Measurements from ENCODE around the gene NT5E. TPM values are rescaled to one million over a fixed set of nuclear protein-coding genes. Genes with fewer than 3 reads are reported as not detected.
"Not testable (repeated sequence)": the region's sequence is repeated elsewhere in the genome, so short reads cannot be mapped to it uniquely, and the experiment has no call there.

The NT5E gene
- total RNA-seq, 1 donor from 2014 or later, result 17.1 TPM

DNA sequence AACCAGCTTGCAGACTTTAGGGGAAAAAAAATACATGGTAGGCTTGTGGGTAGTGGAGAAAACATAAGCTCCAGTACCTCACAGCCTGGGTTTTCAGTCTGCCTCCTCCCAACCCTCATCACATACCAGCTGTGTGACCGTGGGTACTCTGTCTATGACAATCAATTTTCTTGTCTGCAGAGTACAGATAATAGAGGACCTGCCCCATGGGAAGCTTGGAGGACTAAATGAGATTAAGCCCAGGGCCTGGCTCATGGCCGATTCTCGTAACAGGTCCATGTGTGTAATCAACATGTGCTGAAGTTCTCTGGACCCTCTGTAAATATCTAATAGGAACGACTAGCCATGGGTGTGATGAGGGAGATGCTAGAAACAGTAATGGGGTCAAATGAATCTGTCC lies 34.0 kb downstream of the NT5E start:
- intact Hi-C loops (cut with micrococcal nuclease), result loop anchor here (1.0 to 5.0 kb wide), 5 partner anchors 23 to 129 kb away; partner anchors contain the start of gene NT5E

DNA sequence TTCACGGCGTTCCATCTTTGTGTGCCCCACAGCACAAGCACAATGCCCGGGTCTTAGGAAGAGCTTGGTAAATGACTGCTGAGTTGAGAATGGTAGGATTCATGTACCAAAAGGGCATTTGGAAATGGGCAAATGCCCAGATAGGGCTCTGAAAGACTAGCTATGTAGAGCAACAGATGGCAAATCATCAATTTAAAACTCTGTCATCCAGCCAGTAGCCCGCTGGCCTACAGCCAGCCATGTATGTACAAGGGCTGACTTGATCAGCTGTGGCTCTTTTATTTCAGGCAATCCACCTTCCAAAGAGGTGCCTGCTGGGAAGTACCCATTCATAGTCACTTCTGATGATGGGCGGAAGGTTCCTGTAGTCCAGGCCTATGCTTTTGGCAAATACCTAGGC lies 35.1 kb downstream of the NT5E start:
- intact Hi-C loops (cut with micrococcal nuclease), result loop anchor here (5.0 kb wide), 1 partner anchor 52 kb away; no protein-coding TSS in a partner anchor

DNA sequence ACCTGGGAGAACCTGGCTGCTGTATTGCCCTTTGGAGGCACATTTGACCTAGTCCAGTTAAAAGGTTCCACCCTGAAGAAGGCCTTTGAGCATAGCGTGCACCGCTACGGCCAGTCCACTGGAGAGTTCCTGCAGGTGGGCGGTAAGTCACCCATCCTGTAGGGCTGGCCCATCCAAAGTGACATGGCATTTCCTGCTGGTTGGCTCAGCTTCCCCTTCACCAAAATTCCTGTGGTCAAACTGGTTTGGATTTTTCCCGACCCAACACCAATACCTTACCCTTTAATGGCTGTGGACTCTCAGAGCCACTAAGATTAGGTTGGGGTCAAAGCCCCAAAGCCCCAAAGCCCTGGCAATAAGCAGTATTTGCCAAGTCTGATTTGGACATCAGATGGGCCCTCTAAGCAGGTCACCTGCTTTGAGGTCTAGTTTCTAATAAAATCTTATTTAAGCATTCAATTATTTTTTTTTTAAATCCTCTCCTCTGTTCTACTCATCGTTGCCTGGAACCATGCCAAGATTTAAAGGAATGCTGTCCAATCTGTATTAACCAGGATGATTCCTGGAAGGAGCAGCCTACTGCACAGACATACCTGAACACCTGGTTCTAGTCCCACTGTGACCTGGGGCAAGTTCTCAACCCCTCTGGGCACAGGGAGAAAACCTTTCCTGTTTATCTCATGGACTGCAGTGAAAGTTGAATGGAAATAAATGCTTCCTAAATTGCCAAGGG lies 40.8 kb downstream of the NT5E start:
- intact Hi-C loops (cut with micrococcal nuclease), result no loop called here

DNA sequence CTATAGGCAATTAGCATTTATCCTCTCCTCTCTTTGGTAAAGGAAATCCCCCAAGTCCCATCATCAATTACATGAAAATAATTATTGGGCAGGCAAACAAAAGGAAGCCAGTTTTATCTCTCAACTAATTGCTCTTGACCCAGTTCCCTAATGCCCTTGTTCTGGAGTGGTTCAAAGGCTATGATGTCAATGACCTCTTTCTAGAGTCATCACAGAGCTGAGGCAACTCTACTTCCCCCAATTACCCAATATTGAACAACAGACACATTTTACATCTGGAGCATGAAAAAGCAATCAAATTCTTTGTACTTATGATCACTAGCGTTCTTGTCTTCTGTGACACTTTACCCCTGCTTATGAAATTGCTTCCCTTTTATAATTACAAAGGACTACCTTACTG lies 43.5 kb downstream of the NT5E start:
- intact Hi-C loops (cut with micrococcal nuclease), result no loop called here

DNA sequence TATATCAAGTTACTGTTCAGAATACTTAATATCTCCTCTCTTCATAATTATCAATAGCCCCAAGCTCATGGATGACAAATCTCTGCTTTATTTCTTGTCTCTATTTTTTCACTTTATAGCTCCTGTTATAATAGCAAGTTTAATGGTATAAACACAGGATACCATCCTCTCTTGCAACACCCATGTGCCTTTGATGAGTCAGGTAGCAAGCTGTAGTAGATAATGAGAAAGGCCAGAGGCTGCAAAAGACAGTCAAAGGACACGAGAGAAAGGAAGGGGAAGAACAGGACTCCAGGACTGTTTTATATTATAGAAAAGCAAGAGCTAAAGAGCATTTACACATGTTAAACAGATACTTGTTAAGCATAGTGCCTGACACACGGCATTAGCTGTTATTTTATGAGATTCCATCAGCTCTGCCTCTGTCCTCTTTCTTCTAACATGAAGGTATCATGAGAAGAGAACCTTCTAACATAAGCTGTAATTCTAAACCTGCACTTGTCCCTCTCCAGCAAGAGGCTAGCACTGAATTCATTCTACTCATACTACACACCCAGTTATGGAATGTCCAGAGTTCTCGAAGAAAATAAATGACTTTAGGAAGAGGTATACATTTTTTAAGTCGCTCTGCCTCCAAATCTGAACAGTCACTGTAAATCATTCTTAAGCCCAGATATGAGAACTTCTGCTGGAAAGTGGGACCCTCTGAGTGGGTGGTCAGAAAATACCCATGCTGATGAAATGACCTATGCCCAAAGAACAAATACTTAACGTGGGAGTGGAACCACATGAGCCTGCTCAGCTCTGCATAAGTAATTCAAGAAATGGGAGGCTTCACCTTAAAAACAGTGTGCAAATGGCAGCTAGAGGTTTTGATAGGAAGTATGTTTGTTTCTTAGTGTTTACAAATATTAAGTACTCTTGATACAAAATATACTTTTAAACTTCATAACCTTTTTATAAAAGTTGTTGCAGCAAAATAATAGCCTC lies 45.0 kb downstream of the NT5E start:
- intact Hi-C loops (cut with micrococcal nuclease), result no loop called here

DNA sequence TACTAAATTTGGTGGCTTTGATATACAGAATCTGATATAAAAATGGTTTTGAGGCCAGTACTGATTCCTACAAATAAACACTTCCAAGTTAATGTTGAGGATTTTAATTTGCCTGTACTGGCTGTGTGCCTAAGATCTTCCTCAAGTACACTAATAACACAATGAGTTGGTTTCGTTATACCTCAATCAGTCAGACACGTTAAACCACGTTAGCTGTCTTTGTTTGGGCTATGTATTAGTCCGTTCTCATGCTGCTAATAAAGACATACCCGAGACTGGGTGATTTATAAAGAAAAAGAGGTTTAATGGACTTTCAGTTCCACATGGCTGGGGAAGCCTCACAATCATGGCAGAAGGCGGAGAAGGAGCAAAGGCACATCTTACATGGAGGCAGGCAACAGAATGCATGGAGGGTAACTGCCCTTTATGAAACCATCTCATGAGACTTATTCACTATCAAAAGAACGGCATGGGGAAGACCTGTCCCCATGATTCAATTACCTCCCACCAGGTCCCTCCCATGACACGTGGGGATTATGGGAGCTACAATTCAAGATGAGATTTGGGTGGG lies 46.2 kb downstream of the NT5E start:
- intact Hi-C loops (cut with micrococcal nuclease), result no loop called here

DNA sequence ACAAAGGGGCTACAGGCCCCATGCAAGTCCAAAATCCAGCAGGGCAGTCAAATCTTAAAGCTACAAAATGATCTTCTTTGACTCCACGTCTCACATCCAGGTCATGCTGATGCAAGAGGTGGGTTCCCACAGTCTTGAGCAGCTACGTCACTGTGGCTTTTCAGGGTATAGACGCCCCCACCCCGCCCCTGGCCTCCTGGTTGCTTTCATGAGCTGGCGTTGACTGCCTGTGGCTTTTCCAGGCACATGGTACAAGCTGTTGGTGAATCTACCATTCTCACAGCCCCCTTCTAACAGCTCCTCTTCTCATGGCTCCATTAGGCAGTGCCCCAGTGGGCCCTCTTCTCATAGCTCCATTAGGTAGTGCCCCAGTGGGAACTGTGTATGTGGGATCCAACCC lies 47.0 kb downstream of the NT5E start:
- intact Hi-C loops (cut with micrococcal nuclease), result no loop called here

DNA sequence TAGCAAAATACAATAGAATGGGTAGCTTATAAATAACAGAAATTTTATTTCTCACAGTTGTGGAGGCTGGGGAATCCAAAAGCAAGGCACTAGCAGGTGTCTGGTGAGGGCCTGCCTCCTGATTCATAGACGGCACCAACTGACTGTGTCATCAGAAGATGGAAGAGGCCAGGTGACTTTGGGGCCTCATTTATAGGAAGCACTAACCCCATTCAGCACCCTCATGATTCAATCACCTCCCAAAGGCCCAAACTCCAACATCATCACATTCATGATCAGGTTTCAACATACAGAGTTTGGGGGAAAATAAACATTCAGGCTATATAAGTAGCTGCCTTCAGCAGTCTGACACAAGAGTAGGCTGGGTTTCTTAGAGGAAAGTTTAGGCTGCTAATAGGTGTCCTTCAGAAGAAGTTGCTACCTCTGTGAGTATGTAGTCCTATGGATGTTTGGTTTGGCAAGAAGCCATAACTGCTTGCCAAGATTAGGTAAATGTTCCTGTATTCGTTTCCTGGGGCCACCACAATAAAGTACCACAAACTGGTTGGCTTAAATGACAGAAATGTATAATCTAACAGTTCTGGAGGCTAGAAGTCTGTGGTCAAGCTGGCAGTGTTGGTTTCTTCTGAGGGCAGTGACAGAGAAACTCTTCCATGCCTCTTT lies 48.8 kb downstream of the NT5E start:
- intact Hi-C loops (cut with micrococcal nuclease), result no loop called here

DNA sequence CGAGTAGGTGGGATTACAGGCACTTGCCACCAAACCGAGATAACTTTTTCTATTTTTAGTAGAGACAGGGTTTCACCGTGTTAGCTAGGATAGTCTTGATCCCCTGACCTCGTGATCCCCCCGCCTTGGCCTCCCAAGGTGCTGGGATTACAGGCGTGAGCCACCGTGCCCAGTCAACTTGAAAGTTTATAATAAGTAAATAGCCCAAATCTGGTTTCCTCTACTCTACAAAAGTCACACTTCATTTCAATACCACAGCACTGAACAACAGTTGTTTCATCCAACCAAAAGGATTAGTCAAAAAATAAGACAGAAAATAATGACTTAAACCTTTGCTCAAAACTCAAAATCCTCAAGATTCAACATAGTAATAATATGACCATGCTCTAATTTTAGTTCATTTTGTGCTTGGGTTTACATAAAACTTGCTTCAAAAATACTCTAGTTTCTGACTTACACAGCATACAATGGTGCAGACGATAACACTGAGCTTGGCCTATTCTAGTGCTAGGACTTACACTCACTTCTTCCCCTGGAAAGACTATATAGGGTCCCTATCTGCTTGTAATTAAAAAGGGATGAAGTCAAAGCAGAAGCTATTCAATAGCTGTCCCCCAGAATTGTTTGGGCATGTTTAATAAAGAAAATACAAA lies 56.7 kb downstream of the NT5E start:
- intact Hi-C loops (cut with micrococcal nuclease), result no loop called here

DNA sequence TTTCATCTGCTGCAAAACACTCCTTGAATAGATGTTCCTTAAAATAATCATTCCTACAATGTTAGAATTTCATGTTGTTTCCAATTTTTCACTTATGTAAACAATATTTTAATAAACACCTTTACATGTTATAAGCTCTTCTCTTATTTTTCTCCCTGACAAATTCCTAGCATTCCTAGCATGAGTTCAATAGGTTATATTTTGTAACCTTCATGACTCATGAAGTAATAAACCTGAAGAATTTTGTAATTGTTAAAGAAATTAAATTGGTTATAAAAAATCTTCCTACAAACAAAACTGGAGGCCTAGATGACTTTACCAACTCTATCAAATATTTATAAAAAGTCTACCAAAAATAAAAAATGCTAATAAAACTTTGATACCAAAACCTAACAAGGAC lies 66.3 kb downstream of the NT5E start:
- intact Hi-C loops (cut with micrococcal nuclease), result no loop called here

DNA sequence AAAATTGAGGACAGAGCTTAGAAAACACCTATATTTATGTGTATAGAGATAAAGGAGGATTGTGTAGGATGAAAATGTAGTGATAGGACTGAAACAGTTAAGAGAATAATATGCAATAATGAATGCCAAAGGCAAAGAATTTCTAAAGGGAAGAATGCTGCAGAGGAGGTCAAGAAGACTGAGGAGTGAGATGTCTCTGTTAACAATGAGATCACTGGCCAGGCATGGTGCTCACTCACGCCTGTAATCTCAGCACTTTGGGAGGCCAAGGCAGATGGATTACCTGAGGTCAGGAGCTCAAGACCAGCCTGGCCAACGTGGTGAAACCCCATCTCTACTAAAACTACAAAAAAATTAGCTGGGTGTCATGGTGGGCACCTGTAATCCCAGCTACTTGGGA lies 74.4 kb downstream of the NT5E start:
- intact Hi-C loops (cut with micrococcal nuclease), result not testable (repeated sequence)

DNA sequence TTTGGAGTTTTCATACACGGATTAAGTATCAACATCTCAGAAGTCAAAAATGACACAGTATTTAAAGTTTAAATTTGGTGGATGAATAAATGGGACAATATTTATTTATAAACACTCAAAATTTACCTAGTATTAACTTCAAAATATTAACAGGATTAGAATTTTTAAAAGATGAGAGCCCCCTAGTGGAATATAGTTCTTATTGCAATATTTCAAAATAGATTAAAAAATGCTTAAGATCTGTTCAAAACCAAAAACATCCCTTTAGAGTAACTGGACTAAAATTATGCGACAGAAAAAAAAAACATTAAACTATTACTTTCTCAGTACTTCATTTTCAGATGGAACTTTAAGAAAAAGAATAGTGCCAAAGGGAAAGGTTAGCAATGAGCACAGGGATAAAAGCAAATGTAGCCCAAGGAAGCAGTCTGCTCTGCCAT lies 87.2 kb downstream of the NT5E start:
- intact Hi-C loops (cut with micrococcal nuclease), result loop anchor here (1.0 to 5.0 kb wide), 2 partner anchors 55 to 182 kb away; no protein-coding TSS in a partner anchor

DNA sequence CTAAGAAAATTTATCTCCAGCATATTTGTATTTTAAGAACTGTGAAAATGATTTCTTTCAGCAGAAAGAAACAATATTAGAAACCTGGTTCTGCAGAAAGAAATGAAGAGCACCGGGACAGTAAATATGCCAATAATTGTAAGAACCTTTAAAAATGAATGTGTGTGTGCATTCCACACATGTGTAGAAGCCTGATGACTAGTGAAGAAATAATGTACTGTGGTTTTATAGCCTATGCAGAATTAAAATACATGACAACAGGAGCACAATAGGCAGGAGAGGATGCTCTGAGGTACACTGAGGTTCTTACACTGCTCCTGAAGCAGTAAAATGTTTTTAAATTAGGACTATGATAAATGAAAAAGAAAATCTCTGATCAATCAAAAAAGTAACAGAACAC lies 94.9 kb downstream of the NT5E start:
- intact Hi-C loops (cut with micrococcal nuclease), result no loop called here

Other genes with a start within 250 kb of the NT5E start
- gene SNX14, start 143.8 kb downstream of the NT5E start, total RNA-seq, result 56.5 and 56.8 TPM in 2 replicates
- gene SYNCRIP, start 192.8 kb downstream of the NT5E start, total RNA-seq, result 141 and 146 TPM in 2 replicates

Measured in T-helper 2 cell treated with Interferon-gamma antibody and Interleukin-4, amounts not matched to agents 100 ng/mL and 5 ng/mL, for 36 hours (primary cell).